GM23338 (cell line): ENCODE measurements around the gene RBPJL. TPM values are rescaled to one million over a fixed set of nuclear protein-coding genes. Genes with fewer than 3 reads are reported as not detected.

ENCODE experiments used
- ATAC-seq: fragments of 200-7000 bp; cut with Tn5 transposase; 3 replicates; pipeline ENCODE4 v1.9.1; 2020
- DNase-seq: peaks from one replicate; pipeline ENCODE4 v3.0.0-alpha.2; 2015; ENCODE audit warnings: low spot score
- H2AFZ ChIP-seq: fragments of 200-600 bp; sonication (generic); 2 replicates; pipeline ENCODE4 v1.8.0; 2016; ENCODE audit warnings: antibody characterized with exemption, mild to moderate bottlenecking, moderate library complexity
- H3F3A ChIP-seq: fragments of 200-600 bp; sonication (generic); replicated peaks from 2 replicates; pipeline ENCODE4 v1.8.0; 2017; ENCODE audit warnings: antibody characterized with exemption, mixed run types, low read depth
- H3K27ac ChIP-seq: fragments of 200-600 bp; sonication (generic); 2 replicates; pipeline ENCODE4 v1.6.1; 2016; ENCODE audit warnings: low read depth
- H3K27me3 ChIP-seq: fragments of 200-600 bp; sonication (generic); 2 replicates; pipeline ENCODE4 v1.8.0; 2016; ENCODE audit warnings: mild to moderate bottlenecking, mixed run types, moderate library complexity; ENCODE audit not compliant: insufficient read depth
- H3K36me3 ChIP-seq: fragments of 200-600 bp; sonication (generic); 2 replicates; pipeline ENCODE4 v1.8.0; 2016; ENCODE audit warnings: mild to moderate bottlenecking; ENCODE audit not compliant: insufficient read depth
- H3K4me1 ChIP-seq: fragments of 200-600 bp; sonication (generic); 2 replicates; pipeline ENCODE4 v1.8.0; 2016; ENCODE audit warnings: mild to moderate bottlenecking, moderate library complexity; ENCODE audit not compliant: insufficient read depth
- H3K4me2 ChIP-seq: fragments of 200-600 bp; sonication (generic); 2 replicates; pipeline ENCODE4 v1.7.1; 2017; ENCODE audit warnings: mixed run types
- H3K4me3 ChIP-seq: fragments of 200-600 bp; sonication (generic); 2 replicates; pipeline ENCODE4 v1.6.1; 2016; ENCODE audit warnings: mixed run types
- H3K79me2 ChIP-seq: fragments of 200-600 bp; sonication (generic); replicated peaks from 2 replicates; pipeline ENCODE4 v1.8.0; 2017; ENCODE audit warnings: mild to moderate bottlenecking; ENCODE audit not compliant: insufficient read depth
- H3K9me2 ChIP-seq: fragments of 200-600 bp; sonication (generic); 2 replicates; pipeline ENCODE4 v1.8.0; 2017; ENCODE audit not compliant: insufficient read depth
- H4K20me1 ChIP-seq: fragments of 200-600 bp; sonication (generic); replicated peaks from 2 replicates; pipeline ENCODE4 v1.8.0; 2017; ENCODE audit warnings: mild to moderate bottlenecking; ENCODE audit not compliant: insufficient read depth
- H3K27ac Mint-ChIP-seq: 2 replicates; pipeline ENCODE4 v1.8.0; 2020; ENCODE audit warnings: inconsistent platforms, mild to moderate bottlenecking, moderate library complexity, mixed read lengths
- H3K27me3 Mint-ChIP-seq: 3 replicates; pipeline ENCODE4 v1.8.0; 2022; ENCODE audit warnings: low read depth, mild to moderate bottlenecking, moderate library complexity, mixed read lengths, inconsistent platforms; ENCODE audit not compliant: insufficient read depth, poor library complexity
- H3K36me3 Mint-ChIP-seq: 3 replicates; pipeline ENCODE4 v1.8.0; 2021; ENCODE audit warnings: low read depth, mild to moderate bottlenecking, inconsistent platforms, moderate library complexity, mixed read lengths
- H3K4me1 Mint-ChIP-seq: 3 replicates; pipeline ENCODE4 v1.8.0; 2020; ENCODE audit warnings: mild to moderate bottlenecking, inconsistent platforms, mixed read lengths
- H3K4me3 Mint-ChIP-seq: 3 replicates; pipeline ENCODE4 v1.8.0; 2021; ENCODE audit warnings: moderate library complexity, mild to moderate bottlenecking, inconsistent platforms, mixed read lengths
- H3K9me3 Mint-ChIP-seq: 3 replicates; pipeline ENCODE4 v1.8.0; 2020; ENCODE audit warnings: moderate library complexity, mild to moderate bottlenecking, inconsistent platforms, mixed read lengths
- EZH2 ChIP-seq: fragments of 200-600 bp; sonication (generic); IDR thresholded peaks from one replicate; pipeline ENCODE4 v1.8.0; 2017; ENCODE audit warnings: antibody characterized with exemption, mild to moderate bottlenecking, low read depth; ENCODE audit not compliant: unreplicated experiment
- EZH2phosphoT487 ChIP-seq: fragments of 200-600 bp; sonication (generic); IDR thresholded peaks from one replicate; pipeline ENCODE4 v1.8.1; 2018; ENCODE audit warnings: antibody characterized with exemption; ENCODE audit not compliant: unreplicated experiment
- NANOG ChIP-seq: IDR thresholded peaks from 2 replicates; pipeline ENCODE4 v1.6.1; 2016; ENCODE audit warnings: antibody characterized with exemption, borderline replicate concordance
- POLR2AphosphoS5 ChIP-seq: IDR thresholded peaks from 2 replicates; pipeline ENCODE4 v1.6.1; 2016; ENCODE audit warnings: antibody characterized with exemption, low read depth
- STAT1 ChIP-seq: IDR thresholded peaks from one replicate; pipeline ENCODE4 v1.6.1; 2016; ENCODE audit warnings: antibody characterized with exemption; ENCODE audit not compliant: unreplicated experiment
- ZNF114 ChIP-seq: fragments of 250-450 bp; sonication (Bioruptor Pico); IDR thresholded peaks from 2 replicates; pipeline ENCODE4 v1.5.0; 2020; ENCODE audit warnings: mild to moderate bottlenecking, moderate library complexity
- polyA plus RNA-seq: library from polyadenylated mRNA; unstranded; fragments of >200 nt; fragmentation: Nextera tagmentation; extraction: Ambion mirVana; gene quantifications from 2 replicates; pipeline ENCODE4 v1.2.1, GENCODE V29; 2016
- total RNA-seq: library from RNA; depleted of rRNA; stranded (reverse); fragments of >200 nt; shearing (Covaris generic); gene quantifications from 2 replicates; pipeline ENCODE4 v1.2.3, GENCODE V29; 2014
- TF ChIP-seq, protein P1 (sequence below): fragments of 250-450 bp; sonication (Bioruptor Pico); IDR thresholded peaks from 2 replicates; pipeline ENCODE4 v1.5.0; 2020; ENCODE audit warnings: mild to moderate bottlenecking, moderate library complexity
- TF ChIP-seq, protein P2 (sequence below): IDR thresholded peaks from 2 replicates; pipeline ENCODE4 v1.6.1; 2016; ENCODE audit warnings: antibody characterized with exemption
- TF ChIP-seq, protein P3 (sequence below), 2 experiments: fragments of 200-600 bp in 1 of 2; sonication (generic) in 1 of 2; conservative IDR thresholded peaks; 2 replicates each; pipeline versions ENCODE4 v1.5.1 to v1.6.1; 2016 to 2017; ENCODE audit warnings: antibody characterized with exemption in 2 of 2, low read depth in 2 of 2, mild to moderate bottlenecking in 2 of 2, moderate library complexity in 1 of 2
- TF ChIP-seq, protein P4 (sequence below): IDR thresholded peaks from one replicate; pipeline ENCODE4 v1.6.1; 2018; ENCODE audit warnings: antibody characterized with exemption; ENCODE audit not compliant: unreplicated experiment

Gene RBPJL
- total and polyA plus RNA-seq, 2 experiments from 2014 or later = 0.44 to 0.66 TPM

DNA sequence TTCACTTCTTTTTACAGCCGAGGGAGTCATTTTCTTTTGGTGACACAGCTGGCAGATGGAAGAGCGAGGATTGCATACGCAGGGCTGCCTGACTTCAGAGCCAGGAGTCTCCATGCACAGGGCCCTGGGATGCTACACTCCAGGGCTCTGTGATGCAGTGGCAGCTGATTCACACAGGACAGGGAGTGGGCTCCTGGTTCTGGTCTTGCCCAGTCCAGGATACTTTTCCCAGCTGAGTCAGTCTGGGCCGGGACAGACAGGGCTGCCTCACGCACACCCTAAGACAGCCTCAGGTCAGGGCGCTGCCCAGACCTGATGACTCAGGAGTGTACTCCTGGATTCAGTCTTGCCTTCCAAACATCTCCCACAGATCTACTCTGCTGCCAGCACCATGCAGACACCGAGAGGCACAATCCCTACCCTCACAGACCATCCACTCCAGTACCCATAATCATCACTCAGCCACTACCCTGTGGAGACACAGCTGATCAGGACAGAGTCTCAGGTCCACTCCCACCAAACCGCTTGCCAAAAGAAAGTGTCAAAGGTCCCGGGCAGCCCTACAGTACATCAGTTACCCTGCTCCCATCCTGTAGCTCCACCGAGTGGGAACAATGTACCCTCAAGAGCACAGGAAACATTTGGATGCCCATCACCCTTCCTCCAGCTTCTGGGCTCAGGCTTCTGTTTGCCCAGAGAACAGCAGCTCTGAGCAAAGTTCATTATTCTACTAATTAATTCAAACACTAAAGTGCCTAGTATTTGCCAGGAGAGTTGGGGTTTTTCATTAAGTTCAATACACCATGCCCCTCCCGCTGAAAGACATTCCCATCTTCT lies 30.1 kb downstream of the RBPJL start:
- 0 out of 2 replicates have a peak, but pooled peaks cover 2% of the 10 kb centered on the region for H4K20me1 ChIP-seq
- no peak overlapping the region for H3K4me3 Mint-ChIP-seq
- peaks cover 62% of the 10 kb centered on the region for H3K79me2 ChIP-seq
- ATAC-seq (no peak), DNase-seq (no peak)
- peaks cover 40% of the 10 kb centered on the region for H3K36me3 Mint-ChIP-seq
- peaks cover 52% of the 10 kb centered on the region for H3K4me1 Mint-ChIP-seq
- peaks cover 43% of the 10 kb centered on the region for H3K4me1 ChIP-seq
- H3K27ac ChIP-seq = peak overlapping the region; percentile 63; the same call in 1 of the 2 replicates
- H3F3A ChIP-seq = 0 out of 2 replicates have a peak, but pooled peaks cover 3% of the 10 kb centered on the region
- H3K36me3 ChIP-seq = no peaks in the 10 kb centered on the region; the same call in 1 of the 2 replicates
- no peak overlapping the region for H3K4me2 ChIP-seq
- no peak overlapping the region for H3K4me3 ChIP-seq
- H3K27me3 ChIP-seq = no peaks in the 10 kb centered on the region
- H2AFZ ChIP-seq = no peak overlapping the region
- TF ChIP-seq ZNF114 (CRISPR knock-in tag) (no peak), NANOG (no peak), EZH2phosphoT487 (no peak), EZH2 (no peak), POLR2AphosphoS5 (no peak), STAT1 (no peak)
- TF ChIP-seq, protein P1, sequence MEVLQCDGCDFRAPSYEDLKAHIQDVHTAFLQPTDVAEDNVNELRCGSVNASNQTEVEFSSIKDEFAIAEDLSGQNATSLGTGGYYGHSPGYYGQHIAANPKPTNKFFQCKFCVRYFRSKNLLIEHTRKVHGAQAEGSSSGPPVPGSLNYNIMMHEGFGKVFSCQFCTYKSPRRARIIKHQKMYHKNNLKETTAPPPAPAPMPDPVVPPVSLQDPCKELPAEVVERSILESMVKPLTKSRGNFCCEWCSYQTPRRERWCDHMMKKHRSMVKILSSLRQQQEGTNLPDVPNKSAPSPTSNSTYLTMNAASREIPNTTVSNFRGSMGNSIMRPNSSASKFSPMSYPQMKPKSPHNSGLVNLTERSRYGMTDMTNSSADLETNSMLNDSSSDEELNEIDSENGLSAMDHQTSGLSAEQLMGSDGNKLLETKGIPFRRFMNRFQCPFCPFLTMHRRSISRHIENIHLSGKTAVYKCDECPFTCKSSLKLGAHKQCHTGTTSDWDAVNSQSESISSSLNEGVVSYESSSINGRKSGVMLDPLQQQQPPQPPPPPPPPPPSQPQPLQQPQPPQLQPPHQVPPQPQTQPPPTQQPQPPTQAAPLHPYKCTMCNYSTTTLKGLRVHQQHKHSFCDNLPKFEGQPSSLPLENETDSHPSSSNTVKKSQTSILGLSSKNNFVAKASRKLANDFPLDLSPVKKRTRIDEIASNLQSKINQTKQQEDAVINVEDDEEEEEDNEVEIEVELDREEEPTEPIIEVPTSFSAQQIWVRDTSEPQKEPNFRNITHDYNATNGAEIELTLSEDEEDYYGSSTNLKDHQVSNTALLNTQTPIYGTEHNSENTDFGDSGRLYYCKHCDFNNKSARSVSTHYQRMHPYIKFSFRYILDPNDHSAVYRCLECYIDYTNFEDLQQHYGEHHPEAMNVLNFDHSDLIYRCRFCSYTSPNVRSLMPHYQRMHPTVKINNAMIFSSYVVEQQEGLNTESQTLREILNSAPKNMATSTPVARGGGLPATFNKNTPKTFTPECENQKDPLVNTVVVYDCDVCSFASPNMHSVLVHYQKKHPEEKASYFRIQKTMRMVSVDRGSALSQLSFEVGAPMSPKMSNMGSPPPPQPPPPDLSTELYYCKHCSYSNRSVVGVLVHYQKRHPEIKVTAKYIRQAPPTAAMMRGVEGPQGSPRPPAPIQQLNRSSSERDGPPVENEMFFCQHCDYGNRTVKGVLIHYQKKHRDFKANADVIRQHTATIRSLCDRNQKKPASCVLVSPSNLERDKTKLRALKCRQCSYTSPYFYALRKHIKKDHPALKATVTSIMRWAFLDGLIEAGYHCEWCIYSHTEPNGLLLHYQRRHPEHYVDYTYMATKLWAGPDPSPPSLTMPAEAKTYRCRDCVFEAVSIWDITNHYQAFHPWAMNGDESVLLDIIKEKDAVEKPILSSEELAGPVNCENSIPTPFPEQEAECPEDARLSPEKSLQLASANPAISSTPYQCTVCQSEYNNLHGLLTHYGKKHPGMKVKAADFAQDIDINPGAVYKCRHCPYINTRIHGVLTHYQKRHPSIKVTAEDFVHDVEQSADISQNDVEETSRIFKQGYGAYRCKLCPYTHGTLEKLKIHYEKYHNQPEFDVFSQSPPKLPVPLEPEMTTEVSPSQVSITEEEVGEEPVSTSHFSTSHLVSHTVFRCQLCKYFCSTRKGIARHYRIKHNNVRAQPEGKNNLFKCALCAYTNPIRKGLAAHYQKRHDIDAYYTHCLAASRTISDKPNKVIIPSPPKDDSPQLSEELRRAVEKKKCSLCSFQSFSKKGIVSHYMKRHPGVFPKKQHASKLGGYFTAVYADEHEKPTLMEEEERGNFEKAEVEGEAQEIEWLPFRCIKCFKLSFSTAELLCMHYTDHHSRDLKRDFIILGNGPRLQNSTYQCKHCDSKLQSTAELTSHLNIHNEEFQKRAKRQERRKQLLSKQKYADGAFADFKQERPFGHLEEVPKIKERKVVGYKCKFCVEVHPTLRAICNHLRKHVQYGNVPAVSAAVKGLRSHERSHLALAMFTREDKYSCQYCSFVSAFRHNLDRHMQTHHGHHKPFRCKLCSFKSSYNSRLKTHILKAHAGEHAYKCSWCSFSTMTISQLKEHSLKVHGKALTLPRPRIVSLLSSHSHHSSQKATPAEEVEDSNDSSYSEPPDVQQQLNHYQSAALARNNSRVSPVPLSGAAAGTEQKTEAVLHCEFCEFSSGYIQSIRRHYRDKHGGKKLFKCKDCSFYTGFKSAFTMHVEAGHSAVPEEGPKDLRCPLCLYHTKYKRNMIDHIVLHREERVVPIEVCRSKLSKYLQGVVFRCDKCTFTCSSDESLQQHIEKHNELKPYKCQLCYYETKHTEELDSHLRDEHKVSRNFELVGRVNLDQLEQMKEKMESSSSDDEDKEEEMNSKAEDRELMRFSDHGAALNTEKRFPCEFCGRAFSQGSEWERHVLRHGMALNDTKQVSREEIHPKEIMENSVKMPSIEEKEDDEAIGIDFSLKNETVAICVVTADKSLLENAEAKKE (CRISPR knock-in tag) = no peak
- TF ChIP-seq, protein P2, sequence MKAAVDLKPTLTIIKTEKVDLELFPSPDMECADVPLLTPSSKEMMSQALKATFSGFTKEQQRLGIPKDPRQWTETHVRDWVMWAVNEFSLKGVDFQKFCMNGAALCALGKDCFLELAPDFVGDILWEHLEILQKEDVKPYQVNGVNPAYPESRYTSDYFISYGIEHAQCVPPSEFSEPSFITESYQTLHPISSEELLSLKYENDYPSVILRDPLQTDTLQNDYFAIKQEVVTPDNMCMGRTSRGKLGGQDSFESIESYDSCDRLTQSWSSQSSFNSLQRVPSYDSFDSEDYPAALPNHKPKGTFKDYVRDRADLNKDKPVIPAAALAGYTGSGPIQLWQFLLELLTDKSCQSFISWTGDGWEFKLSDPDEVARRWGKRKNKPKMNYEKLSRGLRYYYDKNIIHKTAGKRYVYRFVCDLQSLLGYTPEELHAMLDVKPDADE = no peak
- TF ChIP-seq, protein P3, sequence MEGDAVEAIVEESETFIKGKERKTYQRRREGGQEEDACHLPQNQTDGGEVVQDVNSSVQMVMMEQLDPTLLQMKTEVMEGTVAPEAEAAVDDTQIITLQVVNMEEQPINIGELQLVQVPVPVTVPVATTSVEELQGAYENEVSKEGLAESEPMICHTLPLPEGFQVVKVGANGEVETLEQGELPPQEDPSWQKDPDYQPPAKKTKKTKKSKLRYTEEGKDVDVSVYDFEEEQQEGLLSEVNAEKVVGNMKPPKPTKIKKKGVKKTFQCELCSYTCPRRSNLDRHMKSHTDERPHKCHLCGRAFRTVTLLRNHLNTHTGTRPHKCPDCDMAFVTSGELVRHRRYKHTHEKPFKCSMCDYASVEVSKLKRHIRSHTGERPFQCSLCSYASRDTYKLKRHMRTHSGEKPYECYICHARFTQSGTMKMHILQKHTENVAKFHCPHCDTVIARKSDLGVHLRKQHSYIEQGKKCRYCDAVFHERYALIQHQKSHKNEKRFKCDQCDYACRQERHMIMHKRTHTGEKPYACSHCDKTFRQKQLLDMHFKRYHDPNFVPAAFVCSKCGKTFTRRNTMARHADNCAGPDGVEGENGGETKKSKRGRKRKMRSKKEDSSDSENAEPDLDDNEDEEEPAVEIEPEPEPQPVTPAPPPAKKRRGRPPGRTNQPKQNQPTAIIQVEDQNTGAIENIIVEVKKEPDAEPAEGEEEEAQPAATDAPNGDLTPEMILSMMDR (conservative IDR thresholded peaks at IDR 0.05; ENCODE audit: low read depth in 2 of 2) = no peak
- TF ChIP-seq, protein P4, sequence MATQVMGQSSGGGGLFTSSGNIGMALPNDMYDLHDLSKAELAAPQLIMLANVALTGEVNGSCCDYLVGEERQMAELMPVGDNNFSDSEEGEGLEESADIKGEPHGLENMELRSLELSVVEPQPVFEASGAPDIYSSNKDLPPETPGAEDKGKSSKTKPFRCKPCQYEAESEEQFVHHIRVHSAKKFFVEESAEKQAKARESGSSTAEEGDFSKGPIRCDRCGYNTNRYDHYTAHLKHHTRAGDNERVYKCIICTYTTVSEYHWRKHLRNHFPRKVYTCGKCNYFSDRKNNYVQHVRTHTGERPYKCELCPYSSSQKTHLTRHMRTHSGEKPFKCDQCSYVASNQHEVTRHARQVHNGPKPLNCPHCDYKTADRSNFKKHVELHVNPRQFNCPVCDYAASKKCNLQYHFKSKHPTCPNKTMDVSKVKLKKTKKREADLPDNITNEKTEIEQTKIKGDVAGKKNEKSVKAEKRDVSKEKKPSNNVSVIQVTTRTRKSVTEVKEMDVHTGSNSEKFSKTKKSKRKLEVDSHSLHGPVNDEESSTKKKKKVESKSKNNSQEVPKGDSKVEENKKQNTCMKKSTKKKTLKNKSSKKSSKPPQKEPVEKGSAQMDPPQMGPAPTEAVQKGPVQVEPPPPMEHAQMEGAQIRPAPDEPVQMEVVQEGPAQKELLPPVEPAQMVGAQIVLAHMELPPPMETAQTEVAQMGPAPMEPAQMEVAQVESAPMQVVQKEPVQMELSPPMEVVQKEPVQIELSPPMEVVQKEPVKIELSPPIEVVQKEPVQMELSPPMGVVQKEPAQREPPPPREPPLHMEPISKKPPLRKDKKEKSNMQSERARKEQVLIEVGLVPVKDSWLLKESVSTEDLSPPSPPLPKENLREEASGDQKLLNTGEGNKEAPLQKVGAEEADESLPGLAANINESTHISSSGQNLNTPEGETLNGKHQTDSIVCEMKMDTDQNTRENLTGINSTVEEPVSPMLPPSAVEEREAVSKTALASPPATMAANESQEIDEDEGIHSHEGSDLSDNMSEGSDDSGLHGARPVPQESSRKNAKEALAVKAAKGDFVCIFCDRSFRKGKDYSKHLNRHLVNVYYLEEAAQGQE = no peak
- H3K27ac Mint-ChIP-seq = peak overlapping the region; percentile 89
- no peaks in the 10 kb centered on the region for H3K9me3 Mint-ChIP-seq
- no peaks in the 10 kb centered on the region for H3K9me2 ChIP-seq
- peaks cover 7% of the 10 kb centered on the region for H3K27me3 Mint-ChIP-seq
